ENCODE results near the gene RYR3. TPM values are rescaled to one million over a fixed set of nuclear protein-coding genes. Genes with fewer than 3 reads are reported as not detected.

Gene RYR3
- total RNA-seq, 4 donors from 2014 or later = 0.65 to 7.5 (median 2.6) TPM

- TF ChIP-seq CTCF (IDR thresholded peaks at IDR 0.05) = no peak
- DNase-seq (ENCODE audit: low spot score) (no peak), ATAC-seq (ENCODE audit: low FRiP score) (no peak)
Measured at GRCh38 chr15:33419701-33420100, 108.9 kb downstream of the RYR3 start.

GRCh38 chr15:33424025-33424424 is 113.3 kb downstream of the RYR3 start:
- ATAC-seq (ENCODE audit: low FRiP score) (no peak), DNase-seq (ENCODE audit: low spot score) (no peak)
- TF ChIP-seq CTCF (IDR thresholded peaks at IDR 0.05) = no peak

- DNase-seq (ENCODE audit: low spot score) (no peak), ATAC-seq (ENCODE audit: low FRiP score) (no peak)
- TF ChIP-seq CTCF (IDR thresholded peaks at IDR 0.05) = no peak
Measured at GRCh38 chr15:33425142-33425541, 114.4 kb downstream of the RYR3 start.

- no peak for TF ChIP-seq CTCF (IDR thresholded peaks at IDR 0.05)
- DNase-seq (ENCODE audit: low spot score) (no peak), ATAC-seq (ENCODE audit: low FRiP score) (no peak)
Measured at GRCh38 chr15:33430577-33430976, 119.8 kb downstream of the RYR3 start.

- DNase-seq (ENCODE audit: low spot score) = no peak
- ATAC-seq (ENCODE audit: low FRiP score) = no peak
- no peak for TF ChIP-seq CTCF (IDR thresholded peaks at IDR 0.05)
Measured at GRCh38 chr15:33433821-33434220, 123.1 kb downstream of the RYR3 start.

- TF ChIP-seq CTCF (IDR thresholded peaks at IDR 0.05) = no peak
- no peak for ATAC-seq (ENCODE audit: low FRiP score)
- DNase-seq (ENCODE audit: low spot score) = no peak
Measured at GRCh38 chr15:33438396-33438795, 127.6 kb downstream of the RYR3 start.

GRCh38 chr15:33440900-33441299 is 130.1 kb downstream of the RYR3 start:
- no peak for DNase-seq (ENCODE audit: low spot score)
- ATAC-seq (ENCODE audit: low FRiP score) = no peak
- no peak for TF ChIP-seq CTCF (IDR thresholded peaks at IDR 0.05)
